SH-SY5Y (cell line): ENCODE data around the gene RPL36.

Experiments
- GATA2 ChIP-seq: IDR thresholded peaks from 2 replicates; pipeline ENCODE4 v1.6.1; 2011; ENCODE audit warnings: mild to moderate bottlenecking, low read depth, low read length
- GATA3 ChIP-seq: IDR thresholded peaks from 2 replicates; pipeline ENCODE4 v1.6.1; 2011; ENCODE audit warnings: low read depth, mild to moderate bottlenecking, low read length, moderate library complexity

GRCh38 chr19:5686647-5687359 lies 3.3 kb upstream of the RPL36 start:
- TF ChIP-seq GATA2 (no peak), GATA3 (no peak)
